AML-193 (cell line): ENCODE data around the gene RBM38.
A peak's percentile ranks its signal among the peaks of the same experiment; 100 is the strongest.

Experiments
- DNase-seq, 2 experiments: peaks; one replicate each; lab custom pipeline; 2025; lab: John Stamatoyannopoulos, UW

RBM38 gene

DNA sequence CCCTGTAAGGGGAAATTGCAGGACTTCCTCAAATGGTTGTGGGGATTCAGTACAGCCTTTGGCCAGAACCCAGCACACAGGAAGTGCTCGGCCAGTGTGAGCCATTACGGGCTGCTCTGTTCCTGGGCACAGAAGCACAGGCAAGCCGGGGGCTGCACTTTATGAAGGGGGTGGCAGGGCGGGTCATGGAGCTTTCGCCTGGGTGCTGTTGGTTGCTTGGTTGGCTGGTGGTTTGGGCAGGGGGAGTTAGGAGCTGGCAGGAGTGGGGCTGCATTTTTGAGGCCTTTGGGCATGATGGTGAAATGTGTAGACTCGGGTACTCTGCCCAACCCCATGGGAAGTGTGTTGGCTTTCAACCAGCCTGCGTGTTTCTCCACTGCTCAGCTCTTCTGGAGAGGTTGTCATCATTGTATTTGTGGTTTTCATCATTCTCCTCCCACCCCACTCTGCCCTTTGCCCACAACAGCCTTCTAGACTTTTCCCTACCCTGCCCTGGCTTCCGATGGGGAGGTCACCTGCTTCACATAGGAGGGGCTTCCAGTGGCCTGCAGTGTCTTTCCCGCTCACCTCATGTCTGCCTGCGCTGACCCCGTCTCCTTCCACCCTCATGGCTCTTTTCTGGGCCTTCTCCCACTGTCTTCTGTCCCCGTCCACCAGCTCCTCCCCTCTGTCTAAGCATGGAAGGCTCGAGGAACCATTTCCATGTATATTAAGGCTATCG lies 16.1 kb upstream of the RBM38 start:
- DNase-seq, result peak; percentile 79 to 88

DNA sequence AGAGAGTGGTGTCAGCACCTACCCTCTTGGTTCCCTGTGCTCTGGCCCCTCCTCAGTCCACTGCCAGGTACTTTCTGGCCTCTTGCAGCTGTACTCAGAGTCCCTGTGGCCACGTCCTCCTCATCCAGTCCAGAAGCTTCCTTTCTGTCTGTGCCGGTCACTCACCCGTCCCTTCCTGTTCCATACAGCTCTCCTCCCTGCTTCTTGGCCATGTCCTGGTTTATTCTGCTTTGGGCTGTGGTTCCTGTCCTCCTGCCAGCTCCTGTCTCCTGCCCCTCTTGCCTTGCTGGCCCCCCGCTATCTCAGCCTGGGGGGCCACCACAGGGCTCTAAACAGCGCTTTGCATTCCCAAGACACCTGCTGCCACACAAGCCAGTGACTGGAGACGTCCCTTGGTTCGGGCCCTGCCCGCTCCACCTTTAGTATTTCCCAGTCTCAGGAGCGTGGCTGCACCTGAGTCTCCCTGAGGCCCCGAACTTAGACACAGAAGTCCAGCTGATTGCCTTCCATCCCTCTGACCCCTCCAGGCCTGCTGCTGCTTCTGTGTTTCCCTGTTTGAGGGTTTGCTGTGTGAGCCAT lies 15.5 kb upstream of the RBM38 start:
- DNase-seq, result no peak

DNA sequence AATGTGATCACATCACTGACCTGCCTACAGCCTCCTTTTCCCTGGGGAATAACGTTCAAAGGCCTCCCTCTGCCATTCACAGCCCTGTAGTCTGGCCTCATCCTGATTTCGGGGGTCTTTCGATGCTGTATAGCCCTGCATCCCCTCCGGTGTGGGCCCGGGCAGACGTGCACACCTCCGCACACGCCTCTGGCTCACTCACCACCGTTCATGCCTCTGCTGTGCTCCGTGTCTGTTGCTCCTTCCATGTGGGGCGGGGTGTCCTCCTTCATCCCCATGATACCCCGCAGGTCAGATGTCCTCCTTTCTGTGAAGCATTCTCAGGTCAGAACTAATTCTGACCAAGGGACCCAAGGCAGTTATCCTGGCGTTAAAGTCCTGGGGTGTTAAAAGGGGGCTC lies 13.8 kb upstream of the RBM38 start:
- DNase-seq, result no peak

DNA sequence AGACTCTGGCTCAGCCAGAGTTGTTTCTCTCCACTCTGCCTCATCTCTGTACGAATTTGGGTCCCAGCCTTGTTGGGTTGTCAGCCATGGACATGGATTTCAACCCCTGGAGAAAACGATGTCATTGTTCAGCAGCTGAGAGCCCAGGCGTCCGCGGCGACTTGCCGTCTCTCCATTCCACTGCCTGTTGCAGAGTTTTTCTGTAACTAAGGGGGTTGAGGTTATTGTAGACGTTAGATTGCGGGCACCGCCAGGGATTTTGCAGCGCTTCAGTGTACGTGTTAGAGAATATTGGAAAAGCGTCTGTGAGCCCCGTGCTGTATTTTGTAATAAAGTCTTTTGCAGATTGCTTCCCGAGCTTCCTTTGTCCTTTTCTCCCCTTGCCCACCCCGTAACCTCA lies 13.1 kb upstream of the RBM38 start:
- no peak for DNase-seq

DNA sequence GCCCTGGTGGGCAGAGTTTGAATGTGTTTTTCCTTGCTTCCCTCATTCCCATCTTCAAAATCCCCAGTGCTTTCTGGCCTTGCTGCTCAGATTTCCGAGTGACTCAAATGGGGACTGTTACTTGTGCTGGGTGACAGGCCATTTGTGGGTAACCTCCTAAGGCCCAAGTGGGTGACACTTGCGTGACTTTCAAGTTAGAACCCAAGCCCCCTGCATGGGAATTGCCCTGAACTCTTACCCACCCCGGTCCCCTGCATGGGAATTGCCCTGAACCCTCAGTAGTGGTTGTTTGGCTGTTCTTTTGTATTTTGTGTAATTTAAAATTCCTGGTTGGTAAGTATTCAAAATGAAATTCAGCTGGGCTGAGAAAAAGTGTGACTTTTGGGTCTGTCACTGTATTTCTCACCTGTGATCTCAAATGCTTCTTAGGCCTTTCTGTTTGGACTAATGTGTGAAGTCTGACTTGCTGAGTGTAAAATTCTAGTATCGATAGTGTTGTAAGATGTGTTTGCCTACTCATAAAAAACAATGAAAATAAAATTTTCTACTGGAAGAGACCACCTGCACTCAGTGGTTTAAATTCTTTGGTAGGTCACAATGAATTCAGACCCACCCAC lies 12.4 kb upstream of the RBM38 start:
- no peak for DNase-seq

DNA sequence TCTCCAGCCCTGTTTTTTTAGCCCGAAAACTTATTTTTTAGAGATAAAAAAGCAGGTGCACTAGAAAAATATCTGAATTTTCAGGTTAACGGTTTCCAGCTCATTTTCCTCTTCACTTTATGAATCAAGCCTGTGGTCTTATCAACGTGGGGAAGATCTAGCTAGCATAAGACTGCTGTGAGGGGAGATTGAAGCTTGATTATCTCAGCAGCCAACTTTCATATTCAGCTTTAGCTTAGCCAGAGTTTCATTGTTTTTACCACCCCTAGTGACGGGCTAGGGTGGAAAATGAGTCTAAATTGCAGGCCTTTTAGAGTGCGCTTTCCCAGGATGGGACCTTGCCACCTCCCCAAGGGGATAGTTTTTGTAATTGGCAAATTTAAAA lies 11.9 kb upstream of the RBM38 start:
- no peak for DNase-seq

DNA sequence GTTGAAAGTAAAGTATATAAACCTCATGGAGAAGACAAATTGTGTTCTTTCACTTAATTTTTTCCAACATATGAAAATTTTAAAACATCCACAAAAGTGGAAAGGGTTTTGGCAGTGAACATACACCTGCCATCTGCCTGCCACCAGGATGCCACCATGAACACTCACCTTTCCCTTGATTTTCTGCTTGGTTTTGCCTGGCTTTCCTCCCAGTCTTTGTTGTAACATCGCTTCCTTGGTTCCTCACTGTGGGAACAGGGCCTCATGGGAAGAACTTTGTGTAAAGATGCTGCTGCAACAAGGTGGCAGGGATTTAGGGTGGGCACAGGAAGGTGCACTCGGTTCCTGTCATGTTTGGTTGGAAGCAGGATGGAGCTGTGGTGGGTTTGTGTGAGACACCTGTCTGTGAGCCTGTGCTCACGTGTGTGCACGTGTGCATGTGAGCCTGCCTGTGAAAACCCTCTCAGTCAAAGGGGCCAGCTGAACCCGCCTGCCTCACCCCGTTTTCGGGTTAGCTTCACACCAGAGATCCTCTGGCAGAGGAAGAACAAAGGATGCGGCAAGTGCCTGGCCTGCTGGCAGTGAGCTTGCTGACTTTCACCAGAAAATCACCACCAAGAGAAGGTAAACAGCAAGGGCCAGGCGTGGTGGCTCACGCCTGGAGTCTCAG lies 11.0 kb upstream of the RBM38 start:
- DNase-seq, result no peak

DNA sequence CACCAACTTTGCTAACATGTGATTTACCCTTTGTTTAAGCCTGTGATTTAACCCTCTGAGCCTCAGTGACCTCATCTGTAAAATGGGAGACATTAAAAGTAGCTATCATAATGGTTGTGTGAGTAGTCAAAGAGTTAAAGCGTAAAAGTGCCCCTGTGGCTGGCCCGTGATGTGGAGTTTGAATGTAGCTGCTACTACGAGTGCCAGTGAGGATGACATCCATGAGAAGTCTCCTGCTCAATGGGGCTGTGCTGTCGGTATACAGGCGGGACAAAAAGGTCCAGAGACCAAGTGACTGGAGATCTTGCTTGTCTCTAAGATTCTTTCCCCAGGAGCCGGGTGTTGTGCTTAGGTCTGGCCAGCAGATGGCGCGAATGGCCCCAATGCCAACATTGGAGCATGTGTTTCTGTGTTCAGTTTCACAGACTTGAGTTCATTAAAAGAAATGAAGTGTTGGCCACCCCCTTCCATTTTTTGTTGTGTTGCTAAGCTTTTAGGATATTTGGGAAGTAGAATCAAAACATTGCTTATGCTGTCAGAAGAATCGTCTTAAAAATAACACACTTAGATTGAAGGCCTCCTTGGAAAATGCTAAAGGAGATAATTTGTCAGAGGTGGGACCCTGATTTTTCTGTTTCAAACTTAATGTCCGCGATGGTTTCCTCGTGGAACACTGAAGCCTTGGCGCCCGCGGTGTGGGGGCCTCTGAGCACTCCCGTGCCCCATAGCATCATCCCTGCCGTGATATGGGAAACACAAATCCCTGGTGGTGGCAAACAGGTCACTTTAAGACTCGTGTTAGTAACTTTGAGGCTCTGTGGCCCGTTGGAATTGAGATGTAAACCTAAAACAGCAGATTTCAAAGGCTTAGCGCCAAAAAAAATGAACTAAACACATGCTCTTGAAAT lies 9.3 kb upstream of the RBM38 start:
- DNase-seq, result peak; percentile 65 to 76

DNA sequence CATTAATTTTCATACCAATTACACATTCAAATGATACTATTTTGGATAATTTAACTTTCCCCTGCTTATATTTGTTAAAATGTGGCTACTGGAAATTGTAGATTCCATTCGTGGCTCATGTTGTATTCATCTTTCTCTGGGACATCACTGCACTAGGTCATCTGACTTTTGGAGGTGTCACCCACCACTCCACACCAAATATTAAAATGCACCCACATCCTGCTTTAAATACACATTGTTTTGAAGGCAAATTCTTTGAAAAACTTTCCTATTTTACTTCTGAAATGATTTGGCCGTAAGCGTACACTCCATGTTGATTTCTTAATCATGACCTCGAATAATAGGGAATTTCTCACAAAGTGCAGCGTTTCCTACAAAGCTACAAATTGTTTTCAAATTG lies 8.7 kb upstream of the RBM38 start:
- no peak for DNase-seq

DNA sequence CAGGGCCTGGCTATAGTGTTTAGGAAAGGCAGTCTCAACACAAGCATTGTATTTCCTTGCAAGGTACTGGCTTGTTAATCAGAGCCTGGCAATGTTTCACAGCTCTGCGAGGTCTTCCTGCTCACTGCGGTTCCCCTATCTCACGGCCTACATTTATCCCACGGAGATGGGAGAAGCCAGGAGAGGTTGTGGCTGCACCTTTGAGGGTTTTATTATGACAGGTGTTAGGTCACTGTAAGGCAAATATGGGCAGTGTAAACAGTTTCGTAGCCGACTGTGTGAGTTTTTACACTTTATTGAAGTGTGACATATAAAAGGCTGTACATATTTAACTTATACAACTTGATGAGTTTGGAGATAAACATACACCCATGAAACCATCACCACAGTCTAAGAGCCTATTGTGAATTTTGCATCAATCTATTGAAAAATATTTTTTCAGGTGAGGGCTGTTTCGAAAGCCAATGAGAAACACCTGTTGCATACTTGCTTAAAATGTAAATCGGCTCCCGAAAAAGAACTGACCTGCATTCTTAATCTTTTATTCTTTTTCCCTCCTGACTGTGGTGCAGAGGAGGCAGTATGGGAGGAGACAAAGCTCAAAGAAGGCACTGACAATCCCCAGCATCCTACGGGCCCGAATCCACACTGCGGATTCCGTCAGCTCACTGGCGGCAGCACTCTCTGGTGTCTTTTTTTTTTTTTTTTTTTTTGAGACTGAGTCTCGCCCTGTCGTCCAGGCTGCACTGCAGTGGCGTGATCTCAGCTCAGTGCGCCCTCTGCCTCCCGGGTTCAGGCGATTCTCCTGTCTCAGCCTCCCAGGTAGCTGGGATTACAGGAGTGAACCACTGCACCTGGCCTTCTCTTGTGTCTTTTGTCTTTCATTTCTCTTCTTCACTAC lies 7.5 kb upstream of the RBM38 start:
- no peak for DNase-seq

DNA sequence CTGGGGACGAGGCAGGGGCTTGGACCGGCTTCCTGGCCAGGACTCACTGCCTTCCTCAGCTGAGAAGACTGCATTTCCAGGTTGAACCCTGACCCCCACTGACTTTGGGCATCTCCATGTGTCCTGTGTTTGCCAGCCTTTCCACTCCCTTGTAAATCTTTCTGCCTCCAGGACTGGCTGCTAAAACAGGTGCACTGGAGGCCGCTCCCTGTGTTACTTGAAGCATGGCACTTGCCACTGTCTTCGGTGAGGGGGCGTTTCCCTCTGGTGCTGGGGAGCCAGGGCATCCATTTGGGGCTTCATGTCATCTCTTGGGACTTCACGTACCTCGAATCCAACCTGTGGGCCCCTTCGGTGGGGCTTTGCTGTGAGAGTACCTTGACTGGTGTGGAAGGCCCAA lies 6.7 kb upstream of the RBM38 start:
- no peak for DNase-seq

DNA sequence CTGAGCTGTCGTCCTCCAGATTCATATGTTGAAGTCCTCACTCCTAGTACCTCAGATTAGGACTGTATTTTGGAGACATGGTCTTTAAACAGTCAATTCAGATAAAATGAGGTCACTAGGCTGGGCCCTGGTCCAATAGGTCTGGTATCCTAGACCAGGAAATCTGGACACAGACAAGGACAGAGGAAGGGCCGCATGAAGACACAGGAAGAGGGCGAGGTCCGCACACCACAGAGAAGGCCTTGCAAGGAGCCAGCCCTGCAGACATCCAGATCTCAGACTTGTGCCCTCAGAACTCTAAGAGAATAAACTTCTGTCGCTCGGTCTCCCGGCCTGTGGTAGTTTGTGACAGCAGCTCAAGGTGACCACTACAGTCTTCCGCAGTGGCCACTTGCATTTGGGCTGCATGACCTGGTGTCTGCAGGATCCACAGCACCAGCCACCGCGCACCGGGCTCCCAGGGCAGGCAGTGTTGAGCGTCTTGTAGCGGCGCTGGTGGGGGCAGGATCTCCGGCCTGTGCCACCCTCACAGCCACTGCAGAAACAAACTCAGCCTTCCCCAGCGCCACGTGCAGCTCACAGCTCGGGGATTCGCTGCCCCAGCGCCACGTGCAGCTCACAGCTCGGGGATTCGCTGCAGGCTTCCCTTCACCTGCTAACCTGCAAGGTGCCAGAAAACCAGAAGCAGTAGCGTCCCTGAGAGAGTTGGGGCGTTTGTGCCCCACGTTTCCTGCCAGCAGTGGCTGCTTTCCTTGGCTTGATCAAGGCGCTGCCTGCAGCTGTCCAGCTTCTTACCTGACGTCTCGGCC lies 6.0 kb upstream of the RBM38 start:
- DNase-seq, result no peak

DNA sequence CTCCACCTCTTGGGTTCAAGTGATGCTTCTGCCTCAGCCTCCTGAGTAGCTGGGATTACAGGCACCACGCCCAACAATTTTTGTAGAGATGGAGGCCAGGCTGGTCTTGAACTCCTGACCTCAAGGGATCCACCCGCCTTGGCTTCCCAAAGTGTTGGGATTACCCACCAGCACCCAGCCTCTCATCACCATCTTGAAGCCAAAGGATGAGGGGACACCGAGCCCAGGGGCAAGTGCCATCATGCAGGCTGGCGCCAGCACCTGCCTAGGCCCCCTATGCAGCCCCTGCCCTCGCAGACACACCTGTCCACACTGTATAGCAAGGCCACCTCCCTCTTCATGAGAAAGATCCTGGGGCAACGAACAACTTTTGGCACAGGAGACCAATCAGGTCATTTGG lies 5.3 kb upstream of the RBM38 start:
- DNase-seq, result no peak

DNA sequence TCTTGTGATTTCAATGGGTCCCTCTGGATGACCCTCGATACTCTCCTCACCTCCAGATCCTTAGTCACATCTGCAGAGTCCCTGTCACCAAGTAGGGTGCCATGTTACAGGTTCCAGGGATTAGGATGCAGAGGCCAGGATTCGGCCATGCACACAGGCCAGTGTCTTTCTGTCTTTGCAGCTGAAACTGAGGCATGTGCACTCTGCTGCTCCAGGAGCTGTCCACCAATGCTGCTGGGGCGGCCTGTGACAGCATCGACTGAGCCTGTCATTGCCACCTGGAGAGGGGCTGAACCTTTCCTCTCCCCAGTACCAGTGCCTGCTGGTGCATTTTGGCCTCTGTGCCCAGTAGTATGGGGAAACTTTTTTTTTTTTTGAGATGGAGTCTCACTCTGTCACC lies 4.4 kb upstream of the RBM38 start:
- no peak for DNase-seq

DNA sequence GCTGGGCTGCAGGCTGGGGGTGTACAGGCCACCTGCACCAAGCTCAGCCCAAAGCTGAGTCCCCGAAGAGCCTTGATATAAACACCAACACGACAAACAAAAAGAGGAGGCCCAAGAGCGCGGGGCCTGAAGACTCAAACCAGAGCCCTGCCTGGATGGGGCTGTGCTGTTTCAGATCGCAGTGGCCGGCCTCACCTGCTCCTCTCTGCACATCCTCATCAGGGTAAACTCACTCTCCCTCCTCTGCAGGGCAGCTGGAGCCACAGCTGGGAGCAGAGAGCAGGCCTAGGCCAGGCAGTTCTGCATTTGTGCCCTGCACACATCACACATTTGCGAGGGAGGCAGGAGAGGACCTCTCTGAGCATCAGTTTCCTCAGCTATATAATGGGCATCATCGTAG lies 3.7 kb upstream of the RBM38 start:
- no peak for DNase-seq

DNA sequence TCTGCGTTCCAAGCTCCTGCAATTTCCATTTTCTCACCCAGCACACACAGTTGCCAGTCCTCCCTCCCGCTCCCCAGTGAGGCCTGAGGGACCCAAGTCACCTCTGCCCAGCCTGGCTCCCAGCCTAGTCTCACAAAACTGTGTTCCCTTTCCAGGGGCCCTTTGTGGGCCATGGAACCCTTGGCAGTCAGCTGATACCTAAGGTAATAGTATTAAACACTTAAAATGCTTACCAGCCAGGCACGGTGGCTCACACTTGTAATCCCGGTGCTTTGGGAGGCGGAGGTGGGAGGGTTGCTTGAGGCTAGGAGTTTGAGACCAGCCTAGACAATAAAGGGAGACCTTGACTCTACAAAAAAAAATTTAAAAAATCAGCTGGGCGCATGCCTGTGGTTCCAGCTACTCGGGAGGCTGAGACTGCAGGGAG lies 3.2 kb upstream of the RBM38 start:
- no peak for DNase-seq

DNA sequence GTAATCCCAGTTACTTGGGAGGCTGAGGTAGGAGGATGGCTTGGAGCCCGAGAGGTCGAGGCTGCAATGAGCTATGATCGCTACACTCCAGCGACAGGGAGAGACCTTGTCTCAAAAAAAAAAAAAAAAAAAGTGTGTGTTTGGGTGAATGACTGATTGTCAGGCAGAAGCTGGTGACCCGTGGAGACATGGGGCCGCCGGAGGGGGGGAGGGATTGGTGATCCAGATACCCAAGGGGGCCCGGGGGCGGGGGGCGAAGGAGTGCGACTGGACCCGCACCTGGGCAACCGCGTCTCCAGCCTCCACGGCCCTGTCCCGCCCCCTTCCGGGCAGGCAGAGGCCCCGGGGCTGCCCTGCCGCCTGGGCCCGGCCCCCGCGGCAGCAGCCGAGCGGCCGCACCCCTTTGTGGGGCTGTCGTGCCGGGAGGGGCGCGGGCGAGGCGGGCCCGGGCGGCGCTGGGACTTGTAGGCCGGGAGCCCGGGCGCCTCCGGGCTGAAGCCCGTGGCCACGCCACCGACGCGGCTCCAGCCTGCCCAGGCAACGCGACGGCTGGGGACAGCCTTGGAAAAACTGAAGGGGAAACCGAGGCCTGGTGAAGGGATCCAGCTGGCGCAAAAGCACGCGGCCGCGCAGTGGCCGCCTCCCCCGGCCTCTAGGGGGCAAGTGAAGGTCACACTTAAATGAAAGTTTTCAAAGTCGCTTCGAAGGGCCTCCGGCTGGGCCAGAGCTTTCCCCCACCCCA lies 2.1 kb upstream of the RBM38 start:
- peak; percentile 16 to 32 for DNase-seq

DNA sequence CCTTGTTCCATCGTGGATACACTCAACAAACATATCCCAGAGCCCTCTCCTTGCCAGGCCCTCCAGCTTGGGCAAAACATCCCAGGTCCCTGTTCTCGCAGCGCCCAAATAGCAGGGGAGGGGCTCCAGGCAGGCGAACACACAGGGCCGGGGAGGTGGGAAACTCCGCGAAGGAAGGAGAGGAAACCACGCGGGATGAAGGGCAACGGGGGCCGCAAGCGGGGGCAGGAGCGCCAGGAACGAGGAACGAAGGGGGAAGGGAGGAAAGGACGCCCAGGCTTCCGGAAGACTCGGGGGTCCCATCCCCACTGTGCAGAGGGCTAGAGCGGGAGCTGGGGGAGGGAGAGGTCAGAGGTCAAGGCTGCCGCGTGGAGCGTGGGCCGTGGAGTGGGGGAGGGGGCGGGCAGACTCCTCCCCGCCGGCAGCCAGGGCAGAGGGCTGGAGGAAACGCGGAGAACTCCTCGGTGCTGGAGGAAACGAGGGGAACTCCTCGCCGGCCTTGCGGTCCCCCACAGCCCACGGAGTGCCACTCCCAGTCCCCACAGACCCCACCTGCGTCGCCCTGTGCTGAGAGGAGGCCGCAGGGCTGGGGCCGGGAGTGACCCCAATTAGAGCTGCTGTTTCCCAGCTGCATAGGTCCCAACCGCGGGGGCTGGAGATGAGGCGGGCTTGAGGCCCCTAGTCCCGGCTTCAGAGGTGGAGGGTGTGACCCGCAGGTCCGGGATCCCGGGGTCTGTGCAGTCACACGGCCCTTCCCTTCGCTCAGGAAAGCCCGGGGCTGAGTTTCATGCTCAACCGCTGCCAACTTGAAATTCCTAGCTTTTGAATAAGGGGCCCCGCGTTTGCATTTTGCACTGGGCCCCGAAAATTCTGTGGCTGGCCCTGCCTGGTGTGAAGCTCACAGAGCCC lies 1.2 kb upstream of the RBM38 start:
- peak in 1 of 2 experiments; percentile 30 for DNase-seq
